ENCODE results near the gene MLH3. TPM values are rescaled to one million over a fixed set of nuclear protein-coding genes. Genes with fewer than 3 reads are reported as not detected.

Gene MLH3
- total and polyA plus RNA-seq, 2 donors (not counting 3 experiments of a cell fraction or from before 2014, with no cell fraction given), result 4.8 to 16.5 TPM

GRCh38 chr14:75011356-75011994 lies 39.8 kb downstream of the MLH3 start:
- H3K9ac ChIP-seq (replicated peaks; ENCODE audit: extremely low read depth, insufficient read depth, low read length), result peak overlapping the region; percentile 43
- peak overlapping the region; percentile 86 for H3K27ac ChIP-seq (ENCODE audit: insufficient read depth, low read depth, low read length)
- TF ChIP-seq GATA2 (IDR thresholded peaks at IDR 0.05; ENCODE audit: insufficient read depth, insufficient read length, low read depth, low read length) (no peak), FOS (IDR thresholded peaks at IDR 0.05; ENCODE audit: borderline replicate concordance, insufficient read depth, low read length) (peak; percentile 97), POLR2AphosphoS5 (IDR thresholded peaks at IDR 0.05; ENCODE audit: insufficient read depth, low read depth, low read length) (no peak), EZH2 (IDR thresholded peaks at IDR 0.05; ENCODE audit: borderline replicate concordance, low read depth, low read length, severe bottlenecking) (no peak), MYC (IDR thresholded peaks at IDR 0.05; ENCODE audit: low read depth, low read length) (no peak), JUN (IDR thresholded peaks at IDR 0.05; ENCODE audit: borderline replicate concordance, insufficient read depth, insufficient read length, low read depth) (peak; percentile 74), MAX (IDR thresholded peaks at IDR 0.05; ENCODE audit: insufficient read depth, insufficient read length) (no peak), CTCF (IDR thresholded peaks at IDR 0.05; ENCODE audit: extremely low read depth in 1 of 2, insufficient read depth in 1 of 2, low read depth in 1 of 2, low read length in 2 of 2) (no peak), POLR2A (IDR thresholded peaks at IDR 0.05; ENCODE audit: low read depth, low read length) (peak; percentile 24)
- intact Hi-C loops (cut with micrococcal nuclease), result loop anchor here (1.0 to 2.0 kb wide), 2 partner anchors 8 to 57 kb away; partner anchors contain the start of gene PGF
- no peaks in the 10 kb centered on the region for H3K27me3 ChIP-seq (ENCODE audit: control insufficient read depth in 2 of 2, insufficient read depth in 2 of 2, low read length in 2 of 2)
- dilution Hi-C loops (cut with MboI; ENCODE audit: extremely low pct_ligation_motif_present, low sequenced_read_pairs), result no loop called here
- H3K36me3 ChIP-seq (ENCODE audit: control insufficient read depth in 2 of 2, extremely low read depth in 1 of 2, insufficient read depth in 2 of 2, low read length in 2 of 2), result peaks cover 12 to 24% of the 10 kb centered on the region in 2 experiments
- H3K9me3 ChIP-seq (replicated peaks; ENCODE audit: control insufficient read depth, insufficient read depth, low read length), result no peaks in the 10 kb centered on the region
- DNase-seq (ENCODE audit: low read depth, low spot score) (peak; percentile 80), FAIRE-seq (peak; percentile 91)
- no peaks in the 10 kb centered on the region for H3K9me1 ChIP-seq (replicated peaks; ENCODE audit: control insufficient read depth, extremely low read depth, insufficient read depth, low read length)
- H3K4me1 ChIP-seq (ENCODE audit: control insufficient read depth, extremely low read depth, insufficient read depth, low read length), result peaks cover 14% of the 10 kb centered on the region
- peak overlapping the region; percentile 54 for H2AFZ ChIP-seq (ENCODE audit: low read depth, low read length)
- BruUV-seq (replicated peaks), result no TSS peak
- no peak overlapping the region for H3K4me3 ChIP-seq (replicated peaks in 1 of 3; ENCODE audit: insufficient read depth in 1 of 3, low read depth in 1 of 3, low read length in 3 of 3)
- H3K79me2 ChIP-seq (ENCODE audit: control insufficient read depth, insufficient read depth, low read length), result peaks cover 4% of the 10 kb centered on the region
- H4K20me1 ChIP-seq (replicated peaks; ENCODE audit: control insufficient read depth, extremely low read depth, insufficient read depth, low read length), result no peaks in the 10 kb centered on the region
- POLR2A ChIA-PET, result interaction anchor here (1.1 to 2.5 kb wide), 2 partner anchors 8 to 56 kb away, joined by 3 to 10 read pairs; partner anchors contain the start of gene PGF
- H3K4me2 ChIP-seq (ENCODE audit: insufficient read depth, low read length), result peak overlapping the region; percentile 37
- CTCF ChIA-PET, result interaction anchor here (0.7 to 1.9 kb wide), 9 partner anchors 8 to 78 kb away, joined by 3 to 17 read pairs (median 4); no protein-coding TSS in a partner anchor

Data from endothelial cell of umbilical vein (primary cell).